Lower leg skin (tissue), 3 donors: ENCODE results near the gene PTPRN2.

Experiments used
- POLR2A ChIP-seq, 2 donors: fragments of 450-650 bp; IDR thresholded peaks; one replicate each; pipeline ENCODE4 v1.6.1; 2016 to 2017; ENCODE audit warnings: antibody characterized with exemption in 2 of 2, mild to moderate bottlenecking in 1 of 2, moderate library complexity in 1 of 2
- TF ChIP-seq, protein P1 (sequence below), 3 donors: fragments of 450-650 bp; IDR thresholded peaks; one replicate each; pipeline ENCODE4 v1.5.1; 2016; ENCODE audit warnings: antibody characterized with exemption in 3 of 3, mild to moderate bottlenecking in 3 of 3, moderate library complexity in 2 of 3

DNA sequence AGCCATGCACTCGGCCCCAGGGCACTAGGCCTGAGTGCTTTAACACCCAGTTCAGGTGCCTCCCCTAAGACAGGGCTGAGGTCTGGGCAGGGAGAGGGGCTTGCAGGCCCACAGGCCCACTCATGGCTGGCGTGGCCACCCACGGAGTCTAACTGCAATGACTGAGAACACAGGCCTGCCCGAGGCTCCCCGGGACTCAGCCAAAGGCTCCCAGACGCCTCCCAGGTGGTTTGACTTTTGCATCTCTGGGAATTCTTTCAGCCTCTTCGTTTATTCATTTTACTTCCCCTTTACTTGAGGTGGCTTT, 37.3 kb downstream of the PTPRN2 start:
- TF ChIP-seq, protein P1, sequence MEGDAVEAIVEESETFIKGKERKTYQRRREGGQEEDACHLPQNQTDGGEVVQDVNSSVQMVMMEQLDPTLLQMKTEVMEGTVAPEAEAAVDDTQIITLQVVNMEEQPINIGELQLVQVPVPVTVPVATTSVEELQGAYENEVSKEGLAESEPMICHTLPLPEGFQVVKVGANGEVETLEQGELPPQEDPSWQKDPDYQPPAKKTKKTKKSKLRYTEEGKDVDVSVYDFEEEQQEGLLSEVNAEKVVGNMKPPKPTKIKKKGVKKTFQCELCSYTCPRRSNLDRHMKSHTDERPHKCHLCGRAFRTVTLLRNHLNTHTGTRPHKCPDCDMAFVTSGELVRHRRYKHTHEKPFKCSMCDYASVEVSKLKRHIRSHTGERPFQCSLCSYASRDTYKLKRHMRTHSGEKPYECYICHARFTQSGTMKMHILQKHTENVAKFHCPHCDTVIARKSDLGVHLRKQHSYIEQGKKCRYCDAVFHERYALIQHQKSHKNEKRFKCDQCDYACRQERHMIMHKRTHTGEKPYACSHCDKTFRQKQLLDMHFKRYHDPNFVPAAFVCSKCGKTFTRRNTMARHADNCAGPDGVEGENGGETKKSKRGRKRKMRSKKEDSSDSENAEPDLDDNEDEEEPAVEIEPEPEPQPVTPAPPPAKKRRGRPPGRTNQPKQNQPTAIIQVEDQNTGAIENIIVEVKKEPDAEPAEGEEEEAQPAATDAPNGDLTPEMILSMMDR (IDR thresholded peaks at IDR 0.05) = no peak
- TF ChIP-seq POLR2A (IDR thresholded peaks at IDR 0.05) = no peak
